Measurements from ENCODE around the gene MUC4. TPM values are rescaled to one million over a fixed set of nuclear protein-coding genes. Genes with fewer than 3 reads are reported as not detected.

MUC4 gene
- total and polyA plus RNA-seq, 9 of the 15 experiments (the other 6 are each of a cell fraction or from before 2014, with no cell fraction given): under 0.01 to 0.21 (median 0.10) TPM; not detected in 4

GRCh38 chr3:195738274-195739044 lies 73.3 kb downstream of the MUC4 start (continued):
- TF ChIP-seq ARID3A (IDR thresholded peaks at IDR 0.05; ENCODE audit: borderline replicate concordance, low read depth, low read length) (no peak), SMAD2 (IDR thresholded peaks at IDR 0.05; ENCODE audit: low read depth, low read length) (no peak), PRPF4 (IDR thresholded peaks at IDR 0.05; ENCODE audit: insufficient read depth, low read depth, low read length, poor library complexity, severe bottlenecking) (no peak), PTBP1 (IDR thresholded peaks at IDR 0.05; ENCODE audit: low read depth, low read length) (no peak), SNIP1 (IDR thresholded peaks at IDR 0.05; ENCODE audit: low read depth) (no peak), NFXL1 (CRISPR knock-in tag; IDR thresholded peaks at IDR 0.05) (no peak), E2F6 (IDR thresholded peaks at IDR 0.05; ENCODE audit: borderline replicate concordance in 1 of 2, extremely low read depth in 1 of 2, insufficient read depth in 1 of 2, insufficient read length in 1 of 2, low read depth in 1 of 2, low read length in 1 of 2, poor library complexity in 1 of 2, severe bottlenecking in 1 of 2) (no peak)

Data from K562 (cell line).